Measurements from ENCODE around the gene PDCD1LG2. TPM values are rescaled to one million over a fixed set of nuclear protein-coding genes. Genes with fewer than 3 reads are reported as not detected.
"Not testable (repeated sequence)": the region's sequence is repeated elsewhere in the genome, so short reads cannot be mapped to it uniquely, and the experiment has no call there.

PDCD1LG2 gene
- total RNA-seq, 1 experiment from 2014 or later = not detected

DNA sequence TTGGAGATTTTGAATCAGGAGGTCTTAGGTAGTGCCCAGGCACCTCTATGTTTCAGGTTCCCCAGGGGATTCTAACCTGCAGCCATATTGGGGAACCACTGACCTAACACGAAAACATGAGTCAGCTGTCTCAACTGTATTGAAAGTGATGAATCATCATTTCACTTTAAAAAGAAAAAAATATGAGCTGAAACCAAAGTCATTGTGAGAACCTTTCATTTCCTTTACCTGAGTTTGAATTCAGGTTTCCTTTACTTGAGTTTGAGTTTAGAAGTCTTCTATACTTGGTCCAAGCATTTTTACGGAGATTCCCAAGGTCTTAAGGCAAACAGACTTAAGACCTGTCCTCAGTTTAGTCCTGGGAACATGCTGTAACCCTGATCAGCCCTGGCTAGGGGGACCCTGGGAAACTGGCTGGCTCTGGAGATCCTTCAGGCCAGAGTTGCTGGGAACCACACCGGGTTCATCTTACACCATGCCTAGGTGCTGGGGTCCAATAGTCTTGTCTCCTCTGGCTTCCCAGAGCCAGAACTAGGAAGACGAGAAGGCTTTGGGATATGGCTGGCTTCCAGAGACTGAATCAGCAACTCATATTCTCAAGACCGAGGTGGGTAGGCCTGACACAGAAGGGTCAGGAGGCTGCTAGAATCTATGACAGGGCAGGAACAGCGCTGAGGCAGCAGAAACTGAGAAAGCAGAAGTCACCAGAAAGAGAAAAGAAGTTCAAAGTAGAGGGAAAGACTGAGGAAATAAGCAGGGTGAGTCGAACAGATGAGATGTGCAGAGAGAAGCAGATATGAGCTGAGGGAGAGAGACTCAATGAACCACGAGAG is 16.4 kb upstream of the PDCD1LG2 start:
- in situ Hi-C loops (cut with HindIII; ENCODE audit: low pct_unique_long_range_greater_than_20kb, low sequenced_read_pairs) = no loop called here
- ATAC-seq = no peak
- CTCF ChIA-PET = interaction anchor here (0.5 kb wide), 1 partner anchor 97 kb away, joined by 3 read pairs; no protein-coding TSS in a partner anchor
- H3K27me3 ChIP-seq (ENCODE audit: control insufficient read depth, insufficient read depth, low read length) = no peaks in the 10 kb centered on the region
- no peak overlapping the region for H3K4me3 ChIP-seq (ENCODE audit: low read depth in 2 of 2, low read length in 2 of 2)
- no peaks in the 10 kb centered on the region for H3K4me1 ChIP-seq (ENCODE audit: control insufficient read depth, insufficient read depth, low read length)
- H3K36me3 ChIP-seq (ENCODE audit: control insufficient read depth, insufficient read depth, low read length) = no peaks in the 10 kb centered on the region
- TF ChIP-seq, protein P1, sequence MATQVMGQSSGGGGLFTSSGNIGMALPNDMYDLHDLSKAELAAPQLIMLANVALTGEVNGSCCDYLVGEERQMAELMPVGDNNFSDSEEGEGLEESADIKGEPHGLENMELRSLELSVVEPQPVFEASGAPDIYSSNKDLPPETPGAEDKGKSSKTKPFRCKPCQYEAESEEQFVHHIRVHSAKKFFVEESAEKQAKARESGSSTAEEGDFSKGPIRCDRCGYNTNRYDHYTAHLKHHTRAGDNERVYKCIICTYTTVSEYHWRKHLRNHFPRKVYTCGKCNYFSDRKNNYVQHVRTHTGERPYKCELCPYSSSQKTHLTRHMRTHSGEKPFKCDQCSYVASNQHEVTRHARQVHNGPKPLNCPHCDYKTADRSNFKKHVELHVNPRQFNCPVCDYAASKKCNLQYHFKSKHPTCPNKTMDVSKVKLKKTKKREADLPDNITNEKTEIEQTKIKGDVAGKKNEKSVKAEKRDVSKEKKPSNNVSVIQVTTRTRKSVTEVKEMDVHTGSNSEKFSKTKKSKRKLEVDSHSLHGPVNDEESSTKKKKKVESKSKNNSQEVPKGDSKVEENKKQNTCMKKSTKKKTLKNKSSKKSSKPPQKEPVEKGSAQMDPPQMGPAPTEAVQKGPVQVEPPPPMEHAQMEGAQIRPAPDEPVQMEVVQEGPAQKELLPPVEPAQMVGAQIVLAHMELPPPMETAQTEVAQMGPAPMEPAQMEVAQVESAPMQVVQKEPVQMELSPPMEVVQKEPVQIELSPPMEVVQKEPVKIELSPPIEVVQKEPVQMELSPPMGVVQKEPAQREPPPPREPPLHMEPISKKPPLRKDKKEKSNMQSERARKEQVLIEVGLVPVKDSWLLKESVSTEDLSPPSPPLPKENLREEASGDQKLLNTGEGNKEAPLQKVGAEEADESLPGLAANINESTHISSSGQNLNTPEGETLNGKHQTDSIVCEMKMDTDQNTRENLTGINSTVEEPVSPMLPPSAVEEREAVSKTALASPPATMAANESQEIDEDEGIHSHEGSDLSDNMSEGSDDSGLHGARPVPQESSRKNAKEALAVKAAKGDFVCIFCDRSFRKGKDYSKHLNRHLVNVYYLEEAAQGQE (IDR thresholded peaks at IDR 0.05; ENCODE audit: insufficient read depth in 1 of 2, low read depth in 2 of 2, low read length in 1 of 2) = no peak
- TF ChIP-seq POLR2AphosphoS5 (IDR thresholded peaks at IDR 0.05; ENCODE audit: low read depth, low read length) = no peak
- TF ChIP-seq TCF7L2 (IDR thresholded peaks at IDR 0.05; ENCODE audit: low read depth, low read length) = no peak
- TF ChIP-seq, protein P2, sequence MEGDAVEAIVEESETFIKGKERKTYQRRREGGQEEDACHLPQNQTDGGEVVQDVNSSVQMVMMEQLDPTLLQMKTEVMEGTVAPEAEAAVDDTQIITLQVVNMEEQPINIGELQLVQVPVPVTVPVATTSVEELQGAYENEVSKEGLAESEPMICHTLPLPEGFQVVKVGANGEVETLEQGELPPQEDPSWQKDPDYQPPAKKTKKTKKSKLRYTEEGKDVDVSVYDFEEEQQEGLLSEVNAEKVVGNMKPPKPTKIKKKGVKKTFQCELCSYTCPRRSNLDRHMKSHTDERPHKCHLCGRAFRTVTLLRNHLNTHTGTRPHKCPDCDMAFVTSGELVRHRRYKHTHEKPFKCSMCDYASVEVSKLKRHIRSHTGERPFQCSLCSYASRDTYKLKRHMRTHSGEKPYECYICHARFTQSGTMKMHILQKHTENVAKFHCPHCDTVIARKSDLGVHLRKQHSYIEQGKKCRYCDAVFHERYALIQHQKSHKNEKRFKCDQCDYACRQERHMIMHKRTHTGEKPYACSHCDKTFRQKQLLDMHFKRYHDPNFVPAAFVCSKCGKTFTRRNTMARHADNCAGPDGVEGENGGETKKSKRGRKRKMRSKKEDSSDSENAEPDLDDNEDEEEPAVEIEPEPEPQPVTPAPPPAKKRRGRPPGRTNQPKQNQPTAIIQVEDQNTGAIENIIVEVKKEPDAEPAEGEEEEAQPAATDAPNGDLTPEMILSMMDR (IDR thresholded peaks at IDR 0.05) = no peak
- TF ChIP-seq SIN3A (IDR thresholded peaks at IDR 0.05; ENCODE audit: borderline replicate concordance, insufficient read depth, low read depth, low read length) = no peak
- BruUV-seq (replicated peaks) = no TSS peak
- DNase-seq (ENCODE audit: low read depth, low spot score) = no peak
- intact Hi-C loops (cut with micrococcal nuclease; ENCODE audit: unreplicated experiment) = no loop called here
- no peaks in the 10 kb centered on the region for H3K9me3 ChIP-seq (ENCODE audit: control insufficient read depth, insufficient read depth, low read depth, low read length)
- H3K27ac ChIP-seq (ENCODE audit: low read length) = no peak overlapping the region
- POLR2A ChIA-PET = no interaction called here

DNA sequence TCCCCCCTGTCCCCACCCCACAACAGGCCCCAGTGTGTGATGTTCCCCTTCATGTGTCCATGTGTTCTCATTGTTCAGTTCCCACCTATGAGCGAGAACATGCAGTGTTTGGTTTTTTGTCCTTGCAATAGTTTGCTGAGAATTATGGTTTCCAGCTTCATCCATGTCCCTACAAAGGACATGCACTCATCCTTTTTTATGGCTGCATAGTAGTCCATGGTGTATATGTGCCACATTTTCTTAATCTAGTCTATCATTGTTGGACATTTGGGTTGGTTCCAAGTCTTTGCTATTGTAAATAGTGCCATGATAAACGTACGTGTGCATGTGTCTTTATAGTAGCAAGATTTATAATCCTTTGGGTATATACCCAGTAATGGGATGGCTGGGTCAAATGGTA is 15.6 kb upstream of the PDCD1LG2 start:
- H3K9me3 ChIP-seq (ENCODE audit: control insufficient read depth, insufficient read depth, low read depth, low read length); DNase-seq (ENCODE audit: low read depth, low spot score); H3K27me3 ChIP-seq (ENCODE audit: control insufficient read depth, insufficient read depth, low read length); H3K36me3 ChIP-seq (ENCODE audit: control insufficient read depth, insufficient read depth, low read length); BruUV-seq (replicated peaks); in situ Hi-C loops (cut with HindIII; ENCODE audit: low pct_unique_long_range_greater_than_20kb, low sequenced_read_pairs); H3K27ac ChIP-seq (ENCODE audit: low read length); CTCF ChIA-PET; intact Hi-C loops (cut with micrococcal nuclease; ENCODE audit: unreplicated experiment); H3K4me1 ChIP-seq (ENCODE audit: control insufficient read depth, insufficient read depth, low read length); ATAC-seq; H3K4me3 ChIP-seq (ENCODE audit: low read depth in 2 of 2, low read length in 2 of 2): not testable (repeated sequence)
- POLR2A ChIA-PET = interaction anchor here (0.6 kb wide), 1 partner anchor 821 kb away, joined by 6 read pairs; no protein-coding TSS in a partner anchor

DNA sequence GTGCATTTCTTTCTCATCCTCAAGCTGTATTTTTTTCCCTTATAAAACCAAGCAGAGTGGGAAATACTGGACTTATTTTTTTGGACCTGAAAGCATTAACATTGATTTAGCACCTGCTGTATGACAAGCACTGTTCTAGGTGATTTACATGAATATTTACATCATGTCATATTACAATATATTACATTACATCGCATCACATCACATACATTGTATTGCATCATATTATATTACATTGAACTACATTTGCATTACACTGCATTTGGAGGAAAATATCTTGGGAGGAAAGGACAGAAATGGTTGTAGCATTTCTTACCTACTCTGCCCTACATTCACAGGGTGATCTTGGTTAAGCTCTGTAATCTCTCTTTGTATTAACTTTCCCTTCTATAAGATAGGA is 11.2 kb upstream of the PDCD1LG2 start:
- H3K4me1 ChIP-seq (ENCODE audit: control insufficient read depth, insufficient read depth, low read length) = no peaks in the 10 kb centered on the region
- POLR2A ChIA-PET = no interaction called here
- DNase-seq (ENCODE audit: low read depth, low spot score) (no peak), ATAC-seq (no peak)
- no peak overlapping the region for H3K4me3 ChIP-seq (ENCODE audit: low read depth in 2 of 2, low read length in 2 of 2)
- no peaks in the 10 kb centered on the region for H3K36me3 ChIP-seq (ENCODE audit: control insufficient read depth, insufficient read depth, low read length)
- CTCF ChIA-PET = no interaction called here
- no TSS peak for BruUV-seq (replicated peaks)
- no peaks in the 10 kb centered on the region for H3K27me3 ChIP-seq (ENCODE audit: control insufficient read depth, insufficient read depth, low read length)
- in situ Hi-C loops (cut with HindIII; ENCODE audit: low pct_unique_long_range_greater_than_20kb, low sequenced_read_pairs) (no loop called here), intact Hi-C loops (cut with micrococcal nuclease; ENCODE audit: unreplicated experiment) (no loop called here)
- TF ChIP-seq, protein P1 (IDR thresholded peaks at IDR 0.05; ENCODE audit: insufficient read depth in 1 of 2, low read depth in 2 of 2, low read length in 1 of 2) = no peak
- TF ChIP-seq, protein P2 (IDR thresholded peaks at IDR 0.05) = no peak
- TF ChIP-seq TCF7L2 (IDR thresholded peaks at IDR 0.05; ENCODE audit: low read depth, low read length) = no peak
- no peak for TF ChIP-seq SIN3A (IDR thresholded peaks at IDR 0.05; ENCODE audit: borderline replicate concordance, insufficient read depth, low read depth, low read length)
- TF ChIP-seq POLR2AphosphoS5 (IDR thresholded peaks at IDR 0.05; ENCODE audit: low read depth, low read length) = no peak
- no peak overlapping the region for H3K27ac ChIP-seq (ENCODE audit: low read length)
- no peaks in the 10 kb centered on the region for H3K9me3 ChIP-seq (ENCODE audit: control insufficient read depth, insufficient read depth, low read depth, low read length)

All from Panc1 (cell line).